MM.1S (cell line): ENCODE measurements around the gene TENT4B.

Experiments used
- CTCF ChIP-seq: fragments of 300-600 bp; sonication (generic); IDR thresholded peaks from 2 replicates; pipeline ENCODE4 v1.5.1; 2016; ENCODE audit warnings: antibody characterized with exemption, low read length, mixed read lengths
- EZH2 ChIP-seq: fragments of 300-600 bp; sonication (generic); optimal IDR thresholded peaks from 2 replicates; pipeline ENCODE3; 2017; ENCODE audit warnings: low read depth, mild to moderate bottlenecking, antibody characterized with exemption, low read length, mixed read lengths
- EZH2phosphoT487 ChIP-seq: fragments of 300-600 bp; sonication (generic); IDR thresholded peaks from 2 replicates; pipeline ENCODE4 v1.6.1; 2018; ENCODE audit warnings: antibody characterized with exemption, low read length

- TF ChIP-seq CTCF (no peak), EZH2 (no peak), EZH2phosphoT487 (no peak)
These were observed 119.0 kb downstream of the TENT4B start for GRCh38 chr16:50272111-50272571.
